OCI-LY1 (cell line): ENCODE results near the gene ARHGEF6.

Source experiments
- H2AFZ ChIP-seq: fragments of 200-600 bp; sonication (generic), shearing (Covaris generic); 2 replicates; pipeline ENCODE4 v1.6.0; 2014; ENCODE audit warnings: antibody characterized with exemption, mild to moderate bottlenecking, low read length
- H3F3A ChIP-seq: fragments of 200-600 bp; sonication (generic), shearing (Covaris generic); 2 replicates; pipeline ENCODE4 v1.6.0; 2014; ENCODE audit warnings: mild to moderate bottlenecking, antibody characterized with exemption, low read length, moderate library complexity; ENCODE audit not compliant: insufficient read depth
- H3K27ac ChIP-seq: fragments of 200-600 bp; sonication (generic); 2 replicates; pipeline ENCODE4 v1.5.1; 2014; ENCODE audit warnings: low read length, mixed run types, mild to moderate bottlenecking, low read depth; ENCODE audit not compliant: poor library complexity, severe bottlenecking
- H3K27me3 ChIP-seq: fragments of 200-600 bp; sonication (generic); 2 replicates; pipeline ENCODE4 v1.6.0; 2014; ENCODE audit warnings: antibody characterized with exemption, mild to moderate bottlenecking, low read length, moderate library complexity; ENCODE audit not compliant: insufficient read depth
- H3K36me3 ChIP-seq: fragments of 200-600 bp; sonication (generic); 2 replicates; pipeline ENCODE4 v1.6.1; 2014; ENCODE audit warnings: mild to moderate bottlenecking, antibody characterized with exemption, low read length, moderate library complexity, mixed read lengths; ENCODE audit not compliant: insufficient read depth
- H3K4me1 ChIP-seq: fragments of 200-600 bp; sonication (generic); 2 replicates; pipeline ENCODE4 v1.5.1; 2014; ENCODE audit warnings: mild to moderate bottlenecking, low read length, moderate library complexity; ENCODE audit not compliant: insufficient read depth, severe bottlenecking
- H3K4me2 ChIP-seq: fragments of 200-600 bp; sonication (generic), shearing (Covaris generic); 2 replicates; pipeline ENCODE4 v1.6.1; 2014; ENCODE audit warnings: low read length
- H3K4me3 ChIP-seq: fragments of 200-600 bp; sonication (generic); 2 replicates; pipeline ENCODE4 v1.5.1; 2014; ENCODE audit warnings: low read length, low read depth, mild to moderate bottlenecking, mixed read lengths; ENCODE audit not compliant: poor library complexity, severe bottlenecking
- H3K79me2 ChIP-seq: fragments of 200-600 bp; shearing (Covaris generic); 2 replicates; pipeline ENCODE4 v1.6.1; 2016; ENCODE audit warnings: mixed run types, low read length, mixed read lengths; ENCODE audit not compliant: insufficient read depth
- H3K9ac ChIP-seq: fragments of 200-600 bp; sonication (generic), shearing (Covaris generic); 2 replicates; pipeline ENCODE4 v1.6.1; 2014; ENCODE audit warnings: mild to moderate bottlenecking, low read length, mixed read lengths
- H3K9me2 ChIP-seq: fragments of 200-600 bp; sonication (generic), shearing (Covaris generic); 2 replicates; pipeline ENCODE4 v1.6.1; 2014; ENCODE audit warnings: low read depth, mild to moderate bottlenecking, low read length, mixed read lengths
- H3K9me3 ChIP-seq: fragments of 200-600 bp; shearing (Covaris generic); 2 replicates; pipeline ENCODE4 v1.6.1; 2014; ENCODE audit warnings: low read length, mixed read lengths
- H4K20me1 ChIP-seq: fragments of 200-600 bp; sonication (generic), shearing (Covaris generic); 2 replicates; pipeline ENCODE4 v1.6.0; 2016; ENCODE audit warnings: mild to moderate bottlenecking, low read length; ENCODE audit not compliant: insufficient read depth
- EZH2 ChIP-seq: fragments of 200-600 bp; sonication (generic), shearing (Covaris generic); IDR thresholded peaks from 2 replicates; pipeline ENCODE4 v1.8.0; 2017; ENCODE audit warnings: borderline replicate concordance, mixed run types, mild to moderate bottlenecking, antibody characterized with exemption, low read length, moderate library complexity, mixed read lengths
- TF ChIP-seq, protein P1 (sequence below): fragments of 200-600 bp; sonication (generic), shearing (Covaris generic); IDR thresholded peaks from 2 replicates; pipeline ENCODE4 v1.5.1; 2017; ENCODE audit warnings: mild to moderate bottlenecking, antibody characterized with exemption, low read length, moderate library complexity, mixed read lengths

ARHGEF6 gene

DNA sequence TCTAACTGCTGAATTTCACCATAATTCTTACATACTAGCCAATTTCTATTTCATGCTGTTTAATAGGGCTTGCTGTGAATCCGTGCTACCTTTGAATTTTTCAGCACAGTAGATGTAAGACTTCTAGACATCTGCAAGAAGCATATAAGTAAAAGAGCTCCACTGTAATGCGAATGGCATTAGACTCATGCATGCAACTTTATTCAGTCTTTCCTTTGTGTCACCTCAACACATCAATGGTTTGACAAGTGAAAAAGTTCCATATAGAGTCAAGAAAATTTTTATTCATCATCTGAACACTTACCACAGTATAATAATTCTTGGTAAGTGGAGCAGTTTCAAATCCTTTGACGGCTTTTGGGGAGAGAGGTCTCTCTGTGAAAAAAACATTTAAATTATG lies 48.9 kb downstream of the ARHGEF6 start:
- Histone ChIP-seq H3K36me3 (no peaks in the 10 kb centered on the region), H3F3A (no peaks in the 10 kb centered on the region), H4K20me1 (no peaks in the 10 kb centered on the region), H3K27ac (no peak overlapping the region), H3K4me2 (no peak overlapping the region), H3K9ac (no peak overlapping the region), H3K9me3 (no peaks in the 10 kb centered on the region), H3K27me3 (no peaks in the 10 kb centered on the region), H3K4me1 (peaks cover 11% of the 10 kb centered on the region), H2AFZ (no peak overlapping the region), H3K9me2 (no peaks in the 10 kb centered on the region), H3K4me3 (no peak overlapping the region), H3K79me2 (no peaks in the 10 kb centered on the region)
- TF ChIP-seq EZH2, result no peak
- TF ChIP-seq, protein P1, sequence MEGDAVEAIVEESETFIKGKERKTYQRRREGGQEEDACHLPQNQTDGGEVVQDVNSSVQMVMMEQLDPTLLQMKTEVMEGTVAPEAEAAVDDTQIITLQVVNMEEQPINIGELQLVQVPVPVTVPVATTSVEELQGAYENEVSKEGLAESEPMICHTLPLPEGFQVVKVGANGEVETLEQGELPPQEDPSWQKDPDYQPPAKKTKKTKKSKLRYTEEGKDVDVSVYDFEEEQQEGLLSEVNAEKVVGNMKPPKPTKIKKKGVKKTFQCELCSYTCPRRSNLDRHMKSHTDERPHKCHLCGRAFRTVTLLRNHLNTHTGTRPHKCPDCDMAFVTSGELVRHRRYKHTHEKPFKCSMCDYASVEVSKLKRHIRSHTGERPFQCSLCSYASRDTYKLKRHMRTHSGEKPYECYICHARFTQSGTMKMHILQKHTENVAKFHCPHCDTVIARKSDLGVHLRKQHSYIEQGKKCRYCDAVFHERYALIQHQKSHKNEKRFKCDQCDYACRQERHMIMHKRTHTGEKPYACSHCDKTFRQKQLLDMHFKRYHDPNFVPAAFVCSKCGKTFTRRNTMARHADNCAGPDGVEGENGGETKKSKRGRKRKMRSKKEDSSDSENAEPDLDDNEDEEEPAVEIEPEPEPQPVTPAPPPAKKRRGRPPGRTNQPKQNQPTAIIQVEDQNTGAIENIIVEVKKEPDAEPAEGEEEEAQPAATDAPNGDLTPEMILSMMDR, result no peak

DNA sequence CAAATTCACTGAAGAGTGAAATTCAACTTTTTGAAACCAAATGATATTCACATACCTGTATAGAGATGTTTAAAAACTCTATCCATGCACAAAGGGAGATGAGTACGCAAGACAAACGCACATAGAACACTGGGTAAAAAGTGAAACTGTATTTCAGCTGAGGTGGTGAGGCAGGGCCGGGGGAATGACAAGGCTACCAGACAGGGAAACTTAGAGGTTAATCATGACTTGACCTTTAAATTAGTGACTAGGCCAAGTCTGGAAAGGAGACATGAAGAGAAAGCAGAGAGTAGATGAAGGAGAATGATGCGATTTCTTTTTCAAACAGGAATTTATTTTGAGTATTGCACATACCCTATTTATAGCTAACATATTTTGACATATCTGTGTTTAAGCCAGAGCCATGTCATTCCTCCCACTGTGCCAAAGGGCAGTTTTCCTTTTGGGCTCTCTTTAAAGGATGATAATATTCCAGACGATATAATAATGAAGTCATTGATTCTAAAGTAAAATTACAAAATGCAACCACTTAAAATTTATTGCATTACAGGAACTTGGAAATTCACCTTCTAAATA lies 49.4 kb downstream of the ARHGEF6 start:
- no peak overlapping the region for H3K4me3 ChIP-seq
- no peaks in the 10 kb centered on the region for H3K79me2 ChIP-seq
- H3K36me3 ChIP-seq, result no peaks in the 10 kb centered on the region
- TF ChIP-seq EZH2, result no peak
- TF ChIP-seq, protein P1, result no peak
- peaks cover 11% of the 10 kb centered on the region for H3K4me1 ChIP-seq
- no peak overlapping the region for H3K9ac ChIP-seq
- H3F3A ChIP-seq, result no peaks in the 10 kb centered on the region
- no peaks in the 10 kb centered on the region for H3K9me3 ChIP-seq
- H3K27ac ChIP-seq, result no peak overlapping the region
- no peaks in the 10 kb centered on the region for H3K27me3 ChIP-seq
- no peaks in the 10 kb centered on the region for H4K20me1 ChIP-seq
- H3K9me2 ChIP-seq, result no peaks in the 10 kb centered on the region
- no peak overlapping the region for H2AFZ ChIP-seq
- H3K4me2 ChIP-seq, result no peak overlapping the region

DNA sequence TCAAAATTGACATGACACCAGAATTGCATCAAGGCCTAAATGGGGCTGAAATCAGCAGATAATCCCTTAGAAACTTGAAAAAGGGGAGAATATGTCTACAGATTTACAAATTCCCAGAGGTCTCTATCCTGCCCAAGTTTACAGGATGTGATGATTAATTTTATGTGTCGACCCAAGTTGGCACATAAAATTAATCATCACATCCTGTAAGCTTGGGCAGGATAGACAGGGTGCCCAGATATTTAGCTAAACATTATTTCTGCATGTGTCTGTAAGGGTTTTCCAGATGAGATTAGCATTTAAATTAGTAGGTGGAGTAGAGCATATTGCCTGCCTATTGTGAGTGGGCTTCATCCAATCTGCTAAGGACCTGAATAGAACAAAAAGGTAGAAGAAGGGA lies 52.3 kb downstream of the ARHGEF6 start:
- Histone ChIP-seq H3K9me3 (no peaks in the 10 kb centered on the region), H3K79me2 (no peaks in the 10 kb centered on the region), H2AFZ (no peak overlapping the region), H3K27ac (no peak overlapping the region), H3K27me3 (no peaks in the 10 kb centered on the region), H3K4me2 (no peak overlapping the region), H3K9ac (no peak overlapping the region), H3K9me2 (no peaks in the 10 kb centered on the region), H3K36me3 (no peaks in the 10 kb centered on the region), H3K4me3 (no peak overlapping the region), H3K4me1 (no peaks in the 10 kb centered on the region), H4K20me1 (no peaks in the 10 kb centered on the region), H3F3A (no peaks in the 10 kb centered on the region)
- TF ChIP-seq, protein P1, result no peak
- TF ChIP-seq EZH2, result no peak
